Astrocyte (in vitro differentiated cells and primary cell): ENCODE data around the gene ARL8B. TPM values are rescaled to one million over a fixed set of nuclear protein-coding genes. Genes with fewer than 3 reads are reported as not detected.

ENCODE experiments used
- DNase-seq: peaks from one replicate; pipeline ENCODE4 v3.0.0-alpha.2; 2010; ENCODE audit warnings: low read depth
- FAIRE-seq: peaks from 2 replicates; lab custom pipeline; 2011; peaks lifted over from hg19 to GRCh38; lab: Jason Lieb, UNC
- H2AFZ ChIP-seq: 2 replicates; pipeline ENCODE4 v1.6.0; 2012; ENCODE audit warnings: low read depth, low read length, inconsistent platforms
- H3K27ac ChIP-seq: 2 replicates; pipeline ENCODE4 v1.5.1; 2011; ENCODE audit warnings: low read depth, low read length, inconsistent platforms
- H3K27me3 ChIP-seq: 2 replicates; pipeline ENCODE4 v1.6.0; 2011; ENCODE audit warnings: low read length, inconsistent platforms; ENCODE audit not compliant: insufficient read depth
- H3K36me3 ChIP-seq: 2 replicates; pipeline ENCODE4 v1.5.1; 2011; ENCODE audit warnings: low read length, inconsistent platforms; ENCODE audit not compliant: insufficient read depth
- H3K4me1 ChIP-seq: 2 replicates; pipeline ENCODE4 v1.5.1; 2011; ENCODE audit warnings: low read length, inconsistent platforms; ENCODE audit not compliant: insufficient read depth
- H3K4me2 ChIP-seq: 2 replicates; pipeline ENCODE4 v1.6.0; 2012; ENCODE audit warnings: low read length, inconsistent platforms
- H3K4me3 ChIP-seq: 2 replicates; pipeline ENCODE4 v1.5.1; 2011; ENCODE audit warnings: low read depth, mild to moderate bottlenecking, low read length, inconsistent platforms; ENCODE audit not compliant: insufficient read depth
- H3K79me2 ChIP-seq: 2 replicates; pipeline ENCODE4 v1.6.0; 2012; ENCODE audit warnings: mild to moderate bottlenecking, low read length, inconsistent platforms; ENCODE audit not compliant: insufficient read depth
- H3K9ac ChIP-seq: 2 replicates; pipeline ENCODE4 v1.6.0; 2012; ENCODE audit warnings: mild to moderate bottlenecking, low read length, inconsistent platforms
- H3K9me3 ChIP-seq: 2 replicates; pipeline ENCODE4 v1.5.1; 2012; ENCODE audit warnings: low read depth, mild to moderate bottlenecking, low read length, inconsistent platforms; ENCODE audit not compliant: insufficient read depth
- H4K20me1 ChIP-seq: 2 replicates; pipeline ENCODE4 v1.6.0; 2012; ENCODE audit warnings: low read length, inconsistent platforms; ENCODE audit not compliant: insufficient read depth
- H3K27ac Mint-ChIP-seq: one replicate; pipeline ENCODE4 v1.8.0; 2021; ENCODE audit warnings: mild to moderate bottlenecking, mixed read lengths; ENCODE audit not compliant: unreplicated experiment
- H3K27me3 Mint-ChIP-seq: one replicate; pipeline ENCODE4 v1.8.0; 2021; ENCODE audit warnings: low read depth, mixed read lengths; ENCODE audit not compliant: unreplicated experiment
- H3K36me3 Mint-ChIP-seq: one replicate; pipeline ENCODE4 v1.8.0; 2021; ENCODE audit warnings: low read depth, mixed read lengths; ENCODE audit not compliant: unreplicated experiment
- H3K4me1 Mint-ChIP-seq: one replicate; pipeline ENCODE4 v1.8.0; 2021; ENCODE audit warnings: low read depth, mixed read lengths; ENCODE audit not compliant: unreplicated experiment
- H3K4me3 Mint-ChIP-seq: one replicate; pipeline ENCODE4 v1.8.0; 2021; ENCODE audit warnings: mild to moderate bottlenecking, moderate library complexity, mixed read lengths; ENCODE audit not compliant: unreplicated experiment
- H3K9me3 Mint-ChIP-seq: one replicate; pipeline ENCODE4 v1.8.0; 2021; ENCODE audit warnings: mild to moderate bottlenecking, mixed read lengths; ENCODE audit not compliant: unreplicated experiment
- CTCF ChIP-seq: IDR thresholded peaks from 2 replicates; pipeline ENCODE4 v1.5.1; 2011; ENCODE audit warnings: low read depth, mild to moderate bottlenecking, inconsistent platforms, low read length, moderate library complexity; ENCODE audit not compliant: insufficient read depth
- EZH2 ChIP-seq: IDR thresholded peaks from 2 replicates; pipeline ENCODE4 v1.6.1; 2012; ENCODE audit warnings: mild to moderate bottlenecking, low read length, inconsistent platforms; ENCODE audit not compliant: insufficient read depth
- total RNA-seq: library from RNA; stranded (reverse); gene quantifications from 2 replicates; pipeline ENCODE4 v1.2.1, GENCODE V29; 2021

Gene ARL8B
- total RNA-seq, 1 donor from 2014 or later = 64.1 TPM

GRCh38 chr3:5134019-5134391, 11.9 kb downstream of the ARL8B start:
- H2AFZ ChIP-seq = no peak overlapping the region
- no peak overlapping the region for H3K27ac ChIP-seq
- H3K27ac Mint-ChIP-seq = no peak overlapping the region
- H3K4me1 Mint-ChIP-seq = peaks cover 25% of the 10 kb centered on the region
- H3K9me3 Mint-ChIP-seq = no peaks in the 10 kb centered on the region
- H3K9ac ChIP-seq = no peak overlapping the region
- no peak for TF ChIP-seq EZH2
- TF ChIP-seq CTCF = no peak
- peaks cover 5% of the 10 kb centered on the region for H3K4me1 ChIP-seq
- H3K36me3 ChIP-seq = no peaks in the 10 kb centered on the region
- no peak overlapping the region for H3K4me2 ChIP-seq
- no peaks in the 10 kb centered on the region for H3K27me3 ChIP-seq
- H3K79me2 ChIP-seq = peaks cover 96% of the 10 kb centered on the region
- DNase-seq (no peak), FAIRE-seq (no peak)
- H3K4me3 Mint-ChIP-seq = no peak overlapping the region
- H3K4me3 ChIP-seq = no peak overlapping the region
- H3K36me3 Mint-ChIP-seq = no peaks in the 10 kb centered on the region
- no peaks in the 10 kb centered on the region for H3K9me3 ChIP-seq
- no peaks in the 10 kb centered on the region for H3K27me3 Mint-ChIP-seq
- peaks cover 81% of the 10 kb centered on the region for H4K20me1 ChIP-seq

- Mint-ChIP-seq H3K4me3 (no peak overlapping the region), H3K27ac (no peak overlapping the region), H3K27me3 (no peaks in the 10 kb centered on the region), H3K4me1 (peaks cover 30% of the 10 kb centered on the region), H3K9me3 (no peaks in the 10 kb centered on the region), H3K36me3 (no peaks in the 10 kb centered on the region)
- Histone ChIP-seq H3K36me3 (no peaks in the 10 kb centered on the region), H3K27me3 (no peaks in the 10 kb centered on the region), H3K79me2 (peaks cover 96% of the 10 kb centered on the region), H2AFZ (no peak overlapping the region), H3K4me3 (no peak overlapping the region), H3K4me1 (peaks cover 8% of the 10 kb centered on the region), H3K9ac (no peak overlapping the region), H3K27ac (no peak overlapping the region), H3K9me3 (no peaks in the 10 kb centered on the region), H4K20me1 (peaks cover 82% of the 10 kb centered on the region), H3K4me2 (no peak overlapping the region)
- no peak for FAIRE-seq
- no peak for DNase-seq
- no peak for TF ChIP-seq EZH2
Observed at GRCh38 chr3:5134499-5134898, 12.4 kb downstream of the ARL8B start.

- H3K27me3 Mint-ChIP-seq = no peaks in the 10 kb centered on the region
- Histone ChIP-seq H3K4me2 (peak overlapping the region; percentile 25), H3K4me1 (peaks cover 12% of the 10 kb centered on the region), H3K36me3 (no peaks in the 10 kb centered on the region), H3K27ac (no peak overlapping the region), H3K27me3 (no peaks in the 10 kb centered on the region), H2AFZ (no peak overlapping the region), H4K20me1 (peaks cover 87% of the 10 kb centered on the region), H3K4me3 (no peak overlapping the region), H3K79me2 (peaks cover 96% of the 10 kb centered on the region), H3K9ac (no peak overlapping the region), H3K9me3 (no peaks in the 10 kb centered on the region)
- H3K36me3 Mint-ChIP-seq = no peaks in the 10 kb centered on the region
- DNase-seq (peak; percentile 35), FAIRE-seq (no peak)
- H3K4me3 Mint-ChIP-seq = no peak overlapping the region
- TF ChIP-seq EZH2 (no peak), CTCF (peak; percentile 46)
- H3K4me1 Mint-ChIP-seq = peaks cover 44% of the 10 kb centered on the region
- no peaks in the 10 kb centered on the region for H3K9me3 Mint-ChIP-seq
- no peak overlapping the region for H3K27ac Mint-ChIP-seq
Observed at GRCh38 chr3:5136211-5136918, 14.3 kb downstream of the ARL8B start.
